Astrocyte (in vitro differentiated cells and primary cell): ENCODE measurements around the gene HLA-A. TPM values are rescaled to one million over a fixed set of nuclear protein-coding genes. Genes with fewer than 3 reads are reported as not detected.

Source experiments
- DNase-seq: peaks from one replicate; pipeline ENCODE4 v3.0.0-alpha.2; 2010; ENCODE audit warnings: low read depth
- FAIRE-seq: peaks from 2 replicates; lab custom pipeline; 2011; peaks lifted over from hg19 to GRCh38; lab: Jason Lieb, UNC
- H2AFZ ChIP-seq: 2 replicates; pipeline ENCODE4 v1.6.0; 2012; ENCODE audit warnings: low read depth, low read length, inconsistent platforms
- H3K27ac ChIP-seq: 2 replicates; pipeline ENCODE4 v1.5.1; 2011; ENCODE audit warnings: low read depth, low read length, inconsistent platforms
- H3K27me3 ChIP-seq: 2 replicates; pipeline ENCODE4 v1.6.0; 2011; ENCODE audit warnings: low read length, inconsistent platforms; ENCODE audit not compliant: insufficient read depth
- H3K36me3 ChIP-seq: 2 replicates; pipeline ENCODE4 v1.5.1; 2011; ENCODE audit warnings: low read length, inconsistent platforms; ENCODE audit not compliant: insufficient read depth
- H3K4me1 ChIP-seq: 2 replicates; pipeline ENCODE4 v1.5.1; 2011; ENCODE audit warnings: low read length, inconsistent platforms; ENCODE audit not compliant: insufficient read depth
- H3K4me2 ChIP-seq: 2 replicates; pipeline ENCODE4 v1.6.0; 2012; ENCODE audit warnings: low read length, inconsistent platforms
- H3K4me3 ChIP-seq: 2 replicates; pipeline ENCODE4 v1.5.1; 2011; ENCODE audit warnings: low read depth, mild to moderate bottlenecking, low read length, inconsistent platforms; ENCODE audit not compliant: insufficient read depth
- H3K79me2 ChIP-seq: 2 replicates; pipeline ENCODE4 v1.6.0; 2012; ENCODE audit warnings: mild to moderate bottlenecking, low read length, inconsistent platforms; ENCODE audit not compliant: insufficient read depth
- H3K9ac ChIP-seq: 2 replicates; pipeline ENCODE4 v1.6.0; 2012; ENCODE audit warnings: mild to moderate bottlenecking, low read length, inconsistent platforms
- H3K9me3 ChIP-seq: 2 replicates; pipeline ENCODE4 v1.5.1; 2012; ENCODE audit warnings: low read depth, mild to moderate bottlenecking, low read length, inconsistent platforms; ENCODE audit not compliant: insufficient read depth
- H4K20me1 ChIP-seq: 2 replicates; pipeline ENCODE4 v1.6.0; 2012; ENCODE audit warnings: low read length, inconsistent platforms; ENCODE audit not compliant: insufficient read depth
- H3K27ac Mint-ChIP-seq: one replicate; pipeline ENCODE4 v1.8.0; 2021; ENCODE audit warnings: mild to moderate bottlenecking, mixed read lengths; ENCODE audit not compliant: unreplicated experiment
- H3K27me3 Mint-ChIP-seq: one replicate; pipeline ENCODE4 v1.8.0; 2021; ENCODE audit warnings: low read depth, mixed read lengths; ENCODE audit not compliant: unreplicated experiment
- H3K36me3 Mint-ChIP-seq: one replicate; pipeline ENCODE4 v1.8.0; 2021; ENCODE audit warnings: low read depth, mixed read lengths; ENCODE audit not compliant: unreplicated experiment
- H3K4me1 Mint-ChIP-seq: one replicate; pipeline ENCODE4 v1.8.0; 2021; ENCODE audit warnings: low read depth, mixed read lengths; ENCODE audit not compliant: unreplicated experiment
- H3K4me3 Mint-ChIP-seq: one replicate; pipeline ENCODE4 v1.8.0; 2021; ENCODE audit warnings: mild to moderate bottlenecking, moderate library complexity, mixed read lengths; ENCODE audit not compliant: unreplicated experiment
- H3K9me3 Mint-ChIP-seq: one replicate; pipeline ENCODE4 v1.8.0; 2021; ENCODE audit warnings: mild to moderate bottlenecking, mixed read lengths; ENCODE audit not compliant: unreplicated experiment
- CTCF ChIP-seq: IDR thresholded peaks from 2 replicates; pipeline ENCODE4 v1.5.1; 2011; ENCODE audit warnings: low read depth, mild to moderate bottlenecking, inconsistent platforms, low read length, moderate library complexity; ENCODE audit not compliant: insufficient read depth
- EZH2 ChIP-seq: IDR thresholded peaks from 2 replicates; pipeline ENCODE4 v1.6.1; 2012; ENCODE audit warnings: mild to moderate bottlenecking, low read length, inconsistent platforms; ENCODE audit not compliant: insufficient read depth
- total RNA-seq: library from RNA; stranded (reverse); gene quantifications from 2 replicates; pipeline ENCODE4 v1.2.1, GENCODE V29; 2021

Gene HLA-A
- total RNA-seq, 1 donor from 2014 or later, result 327 TPM

- H3K4me3 ChIP-seq, result no peak overlapping the region
- DNase-seq, result no peak
- H3K9me3 ChIP-seq, result no peaks in the 10 kb centered on the region
- no peaks in the 10 kb centered on the region for H3K79me2 ChIP-seq
- no peaks in the 10 kb centered on the region for H3K36me3 ChIP-seq
- TF ChIP-seq CTCF (no peak), EZH2 (no peak)
- H3K4me1 ChIP-seq, result peaks cover 4% of the 10 kb centered on the region
- FAIRE-seq, result no peak
- no peak overlapping the region for H2AFZ ChIP-seq
- no peak overlapping the region for H3K27ac ChIP-seq
- no peaks in the 10 kb centered on the region for H4K20me1 ChIP-seq
- Mint-ChIP-seq H3K27me3 (peaks cover 41% of the 10 kb centered on the region), H3K36me3 (no peaks in the 10 kb centered on the region), H3K4me3 (no peak overlapping the region), H3K27ac (no peak overlapping the region), H3K9me3 (peaks cover 3% of the 10 kb centered on the region), H3K4me1 (peaks cover 4% of the 10 kb centered on the region)
- H3K27me3 ChIP-seq, result peaks cover 10% of the 10 kb centered on the region
- no peak overlapping the region for H3K4me2 ChIP-seq
- no peak overlapping the region for H3K9ac ChIP-seq
These were observed 39.0 kb downstream of the HLA-A start for GRCh38 chr6:29981211-29981812.

DNA sequence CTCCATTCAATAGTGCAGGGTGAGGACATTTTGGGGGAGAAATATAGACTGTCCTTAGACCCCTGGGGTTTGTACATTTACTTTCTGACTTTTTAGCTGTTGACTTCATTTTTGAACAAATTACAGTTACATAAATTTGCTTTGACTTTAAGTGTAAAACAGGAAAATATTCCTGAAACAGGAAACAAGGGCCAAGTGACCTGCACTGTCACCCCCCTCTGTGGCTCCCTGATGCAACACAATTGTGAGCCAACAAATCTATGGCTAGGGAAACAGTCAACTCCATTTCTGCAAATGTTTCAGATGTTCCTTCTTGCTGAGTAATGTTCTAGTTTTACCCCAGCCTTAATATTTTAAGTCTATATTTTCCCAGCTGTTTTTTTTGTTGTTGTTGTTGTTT lies 39.8 kb downstream of the HLA-A start:
- H3K9ac ChIP-seq, result no peak overlapping the region

More for the DNA sequence above, 39.8 kb downstream of the HLA-A start:
- DNase-seq, result no peak
- Histone ChIP-seq H3K4me2 (no peak overlapping the region), H3K27me3 (peaks cover 11% of the 10 kb centered on the region), H3K79me2 (no peaks in the 10 kb centered on the region), H3K4me3 (no peak overlapping the region), H3K27ac (no peak overlapping the region), H2AFZ (no peak overlapping the region), H3K36me3 (no peaks in the 10 kb centered on the region), H3K4me1 (peaks cover 3% of the 10 kb centered on the region), H3K9me3 (no peaks in the 10 kb centered on the region), H4K20me1 (no peaks in the 10 kb centered on the region)
- H3K36me3 Mint-ChIP-seq, result no peaks in the 10 kb centered on the region
- no peak for FAIRE-seq
- no peak overlapping the region for H3K27ac Mint-ChIP-seq
- H3K4me3 Mint-ChIP-seq, result no peak overlapping the region
- TF ChIP-seq EZH2 (no peak), CTCF (no peak)
- H3K9me3 Mint-ChIP-seq, result peaks cover 3% of the 10 kb centered on the region
- peaks cover 38% of the 10 kb centered on the region for H3K27me3 Mint-ChIP-seq
- peaks cover 2% of the 10 kb centered on the region for H3K4me1 Mint-ChIP-seq
